ENCODE data around the gene PDE10A.

- TF ChIP-seq EP300 (IDR thresholded peaks at IDR 0.05) (no peak), CTCF (IDR thresholded peaks at IDR 0.05) (no peak)
Observed at GRCh38 chr6:165611294-165611693, 51.7 kb downstream of the PDE10A start.

All from ovary (tissue), 3 donors.